Esophagus squamous epithelium (tissue), 5 donors: ENCODE measurements around the gene ENTPD3. TPM values are rescaled to one million over a fixed set of nuclear protein-coding genes. Genes with fewer than 3 reads are reported as not detected.

ENCODE experiments used
- DNase-seq: peaks from one replicate; lab custom pipeline; 2025; lab: John Stamatoyannopoulos, UW
- H3K27ac ChIP-seq, 4 donors: fragments of 200-600 bp; sonication (generic); one replicate each; pipeline ENCODE4 v1.5.1; 2016 to 2019; ENCODE audit warnings: mild to moderate bottlenecking in 1 of 4
- H3K27me3 ChIP-seq, 4 donors: fragments of 200-600 bp; sonication (generic); 1 replicate in 3 of 4; 2 replicates in 1 of 4; pipeline versions ENCODE4 v1.5.1 to v1.6.0; 2017 to 2021; ENCODE audit warnings: antibody characterized with exemption in 1 of 4
- H3K36me3 ChIP-seq, 3 donors: fragments of 200-600 bp; sonication (generic); one replicate each; pipeline ENCODE4 v1.5.1; 2016 to 2019
- H3K4me1 ChIP-seq, 3 donors: fragments of 200-600 bp; sonication (generic); one replicate each; pipeline ENCODE4 v1.5.1; 2017 to 2019
- H3K4me3 ChIP-seq, 4 donors: fragments of 200-600 bp; sonication (generic); 1 replicate in 3 of 4; 2 replicates in 1 of 4; pipeline ENCODE4 v1.5.1; 2016 to 2019; ENCODE audit warnings: mild to moderate bottlenecking in 2 of 4, moderate library complexity in 1 of 4
- H3K9me3 ChIP-seq, 3 donors: fragments of 200-600 bp; sonication (generic); one replicate each; pipeline ENCODE4 v1.5.1; 2016 to 2019
- CTCF ChIP-seq, 6 experiments: fragments of 450-650 bp in 4 of 6; fragments of 200-600 bp in 2 of 6; sonication (generic) in 2 of 6; IDR thresholded peaks; one replicate each; pipeline ENCODE4 v1.5.1; 2016 to 2019; ENCODE audit warnings: antibody characterized with exemption in 6 of 6, mild to moderate bottlenecking in 4 of 6, moderate library complexity in 4 of 6
- POLR2A ChIP-seq, 4 donors: fragments of 450-650 bp; IDR thresholded peaks; one replicate each; pipeline ENCODE4 v1.6.1; 2017; ENCODE audit warnings: antibody characterized with exemption in 4 of 4, mild to moderate bottlenecking in 4 of 4, moderate library complexity in 3 of 4
- whole genome bisulfite sequencing, 2 donors: methylation state at CpG; one replicate each; pipeline ENCODE4 v1.1.5; 2018; 5-methylcytosine and 5-hydroxymethylcytosine counted together
- intact Hi-C: fragments of 100-400 bp; cut with DNase I; formaldehyde crosslinking; loops from one replicate; pipeline ENCODE4 v1.15.0; 2022
- total RNA-seq, 4 donors: library from RNA; depleted of rRNA; stranded (reverse); fragments of >200 nt; gene quantifications; one replicate each; pipeline ENCODE4 v1.1.0, GENCODE V29; 2016
- donor health status: DM: yes; HTN: yes; CAD: no.

Gene ENTPD3
- total RNA-seq, 4 donors from 2014 or later: 9.1 to 11.6 (median 9.7) TPM

- Histone ChIP-seq H3K9me3 (no peaks in the 10 kb centered on the region), H3K4me3 (no peak overlapping the region), H3K27ac (no peak overlapping the region), H3K36me3 (no peaks in the 10 kb centered on the region), H3K4me1 (peaks cover 6 to 21% (median 8%) of the 10 kb centered on the region in 3 donors), H3K27me3 (no peaks in the 10 kb centered on the region)
- intact Hi-C loops: no loop called here
- 100% methylated on average over 1 of the region's 1 CpG for WGBS, 2 donors
- TF ChIP-seq CTCF (IDR thresholded peaks at IDR 0.05) (no peak), POLR2A (IDR thresholded peaks at IDR 0.05) (no peak)
- DNase-seq: no peak
Observed at GRCh38 chr3:40369716-40370115, 17.3 kb upstream of the ENTPD3 start.

GRCh38 chr3:40377822-40378221 lies 9.2 kb upstream of the ENTPD3 start:
- no peak for DNase-seq
- H3K4me3 ChIP-seq: no peak overlapping the region
- 75 to 79% methylated on average over 1 of the region's 1 CpG for WGBS, 2 donors
- TF ChIP-seq POLR2A (IDR thresholded peaks at IDR 0.05) (no peak), CTCF (IDR thresholded peaks at IDR 0.05) (no peak)
- H3K9me3 ChIP-seq: peaks cover 0 to 5% (median 0%) of the 10 kb centered on the region in 3 donors
- H3K4me1 ChIP-seq: no peaks in the 10 kb centered on the region
- intact Hi-C loops: no loop called here
- no peaks in the 10 kb centered on the region for H3K27me3 ChIP-seq
- H3K36me3 ChIP-seq: no peaks in the 10 kb centered on the region
- H3K27ac ChIP-seq: no peak overlapping the region

GRCh38 chr3:40379674-40380306 lies 7.2 kb upstream of the ENTPD3 start:
- no peaks in the 10 kb centered on the region for H3K27me3 ChIP-seq
- intact Hi-C loops: no loop called here

GRCh38 chr3:40381904-40382616 lies 4.9 kb upstream of the ENTPD3 start:
- Histone ChIP-seq H3K4me3 (no peak overlapping the region), H3K4me1 (peaks cover 0 to 7% (median 6%) of the 10 kb centered on the region in 3 donors), H3K9me3 (peaks cover 0 to 5% (median 0%) of the 10 kb centered on the region in 3 donors), H3K27ac (no peak overlapping the region), H3K27me3 (peaks cover 0 to 4% (median 0%) of the 10 kb centered on the region in 4 donors), H3K36me3 (no peaks in the 10 kb centered on the region)
- WGBS, 2 donors: 78 to 81% methylated on average over 8 of the region's 8 CpGs
- no peak for TF ChIP-seq CTCF (IDR thresholded peaks at IDR 0.05)
- intact Hi-C loops: no loop called here
- DNase-seq: no peak

More at GRCh38 chr3:40379674-40380306, 7.2 kb upstream of the ENTPD3 start:
- no peaks in the 10 kb centered on the region for H3K36me3 ChIP-seq
- no peak for DNase-seq
- H3K4me3 ChIP-seq: no peak overlapping the region
- no peaks in the 10 kb centered on the region for H3K4me1 ChIP-seq
- H3K27ac ChIP-seq: no peak overlapping the region
- WGBS, 2 donors: 68 to 74% methylated on average over 4 of the region's 4 CpGs
- TF ChIP-seq POLR2A (IDR thresholded peaks at IDR 0.05) (no peak), CTCF (IDR thresholded peaks at IDR 0.05) (no peak)
- peaks cover 0 to 5% (median 0%) of the 10 kb centered on the region in 3 donors for H3K9me3 ChIP-seq

GRCh38 chr3:40382617-40382979 lies 4.4 kb upstream of the ENTPD3 start:
- intact Hi-C loops: no loop called here
- Histone ChIP-seq H3K27me3 (peaks cover 0 to 9% (median 0%) of the 10 kb centered on the region in 4 donors), H3K9me3 (peaks cover 0 to 5% (median 0%) of the 10 kb centered on the region in 3 donors), H3K27ac (no peak overlapping the region), H3K4me3 (no peak overlapping the region), H3K4me1 (peaks cover 0 to 12% (median 6%) of the 10 kb centered on the region in 3 donors), H3K36me3 (no peaks in the 10 kb centered on the region)
- DNase-seq: no peak
- 71 to 86% methylated on average over 2 of the region's 2 CpGs for WGBS, 2 donors
- TF ChIP-seq POLR2A (IDR thresholded peaks at IDR 0.05): no peak
- no peak for TF ChIP-seq CTCF (IDR thresholded peaks at IDR 0.05)
